ENCODE data around the gene PEAR1.

PEAR1 gene

GRCh38 chr1:156882543-156882942, 11.0 kb upstream of the PEAR1 start:
- in situ Hi-C loops (cut with MboI; ENCODE audit: low sequenced_read_pairs) = no loop called here

- in situ Hi-C loops (cut with MboI; ENCODE audit: low sequenced_read_pairs) = no loop called here
Observed at GRCh38 chr1:156883919-156884318, 9.6 kb upstream of the PEAR1 start.

GRCh38 chr1:156884560-156885184, 8.8 kb upstream of the PEAR1 start:
- in situ Hi-C loops (cut with MboI; ENCODE audit: low sequenced_read_pairs) = no loop called here

- in situ Hi-C loops (cut with MboI; ENCODE audit: low sequenced_read_pairs) = no loop called here
Observed at GRCh38 chr1:156885314-156885713, 8.2 kb upstream of the PEAR1 start.

GRCh38 chr1:156885880-156886355, 7.6 kb upstream of the PEAR1 start:
- in situ Hi-C loops (cut with MboI; ENCODE audit: low sequenced_read_pairs) = no loop called here

- in situ Hi-C loops (cut with MboI; ENCODE audit: low sequenced_read_pairs) = no loop called here
Observed at GRCh38 chr1:156886583-156887281, 6.8 kb upstream of the PEAR1 start.

- in situ Hi-C loops (cut with MboI; ENCODE audit: low sequenced_read_pairs) = no loop called here
Observed at GRCh38 chr1:156887317-156887716, 6.2 kb upstream of the PEAR1 start.

- in situ Hi-C loops (cut with MboI; ENCODE audit: low sequenced_read_pairs) = no loop called here
Observed at GRCh38 chr1:156887734-156888133, 5.8 kb upstream of the PEAR1 start.

- in situ Hi-C loops (cut with MboI; ENCODE audit: low sequenced_read_pairs) = no loop called here
Observed at GRCh38 chr1:156889802-156890580, 3.5 kb upstream of the PEAR1 start.

GRCh38 chr1:156892190-156893047, 1.1 kb upstream of the PEAR1 start:
- in situ Hi-C loops (cut with MboI; ENCODE audit: low sequenced_read_pairs) = no loop called here

- in situ Hi-C loops (cut with MboI; ENCODE audit: low sequenced_read_pairs) = no loop called here
Observed at GRCh38 chr1:156894001-156894400, 483 bp downstream of the PEAR1 start.

GRCh38 chr1:156894711-156895454, 1.4 kb downstream of the PEAR1 start:
- in situ Hi-C loops (cut with MboI; ENCODE audit: low sequenced_read_pairs) = no loop called here

- in situ Hi-C loops (cut with MboI; ENCODE audit: low sequenced_read_pairs) = no loop called here
Observed at GRCh38 chr1:156895455-156895812, 1.9 kb downstream of the PEAR1 start.

- in situ Hi-C loops (cut with MboI; ENCODE audit: low sequenced_read_pairs) = no loop called here
Observed at GRCh38 chr1:156895927-156896326, 2.4 kb downstream of the PEAR1 start.

- in situ Hi-C loops (cut with MboI; ENCODE audit: low sequenced_read_pairs) = no loop called here
Observed at GRCh38 chr1:156896490-156897033, 3.0 kb downstream of the PEAR1 start.

- in situ Hi-C loops (cut with MboI; ENCODE audit: low sequenced_read_pairs) = no loop called here
Observed at GRCh38 chr1:156897078-156897825, 3.7 kb downstream of the PEAR1 start.

GRCh38 chr1:156898161-156898566, 4.6 kb downstream of the PEAR1 start:
- in situ Hi-C loops (cut with MboI; ENCODE audit: low sequenced_read_pairs) = no loop called here

- in situ Hi-C loops (cut with MboI; ENCODE audit: low sequenced_read_pairs) = no loop called here
Observed at GRCh38 chr1:156898971-156899664, 5.6 kb downstream of the PEAR1 start.
